Keratinocyte (primary cell): ENCODE results near the gene ADGRV1. TPM values are rescaled to one million over a fixed set of nuclear protein-coding genes. Genes with fewer than 3 reads are reported as not detected.

ENCODE experiments used
- DNase-seq: peaks from one replicate; pipeline ENCODE4 v3.0.0-alpha.2; 2011; ENCODE audit warnings: low read depth, missing footprints, low spot score
- FAIRE-seq: peaks from 2 replicates; lab custom pipeline; 2011; peaks lifted over from hg19 to GRCh38; lab: Jason Lieb, UNC
- H2AFZ ChIP-seq: 2 replicates; pipeline ENCODE4 v1.6.0; 2012; ENCODE audit warnings: low read length, control low read depth, inconsistent platforms; ENCODE audit not compliant: control insufficient read depth
- H3K27ac ChIP-seq: 2 replicates; pipeline ENCODE4 v1.5.1; 2011; ENCODE audit warnings: low read length; ENCODE audit not compliant: control insufficient read depth, insufficient read depth
- H3K27me3 ChIP-seq: 3 replicates; pipeline ENCODE4 v1.6.0; 2011; ENCODE audit warnings: low read length; ENCODE audit not compliant: control insufficient read depth, insufficient read depth; ENCODE audit errors: extremely low read depth
- H3K36me3 ChIP-seq, 2 experiments: 2 replicates in 1 of 2; 3 replicates in 1 of 2; pipeline ENCODE4 v1.5.1; 2011; ENCODE audit warnings: low read length in 2 of 2, mild to moderate bottlenecking in 1 of 2; ENCODE audit not compliant: control insufficient read depth in 2 of 2, insufficient read depth in 2 of 2; ENCODE audit errors: extremely low read depth in 1 of 2
- H3K4me1 ChIP-seq: 3 replicates; pipeline ENCODE4 v1.5.1; 2011; ENCODE audit warnings: low read length; ENCODE audit not compliant: control insufficient read depth, insufficient read depth; ENCODE audit errors: extremely low read depth
- H3K4me2 ChIP-seq: 3 replicates; pipeline ENCODE4 v1.6.0; 2011; ENCODE audit warnings: low read depth, low read length; ENCODE audit not compliant: control insufficient read depth, insufficient read depth; ENCODE audit errors: extremely low read depth
- H3K4me3 ChIP-seq, 3 experiments: fragments of 200-600 bp in 1 of 3; sonication (generic) in 1 of 3; 2 replicates in 2 of 3; 3 replicates in 1 of 3; pipeline ENCODE4 v1.5.1; 2011 to 2016; ENCODE audit warnings: low read length in 3 of 3, mild to moderate bottlenecking in 3 of 3, control low read depth in 2 of 3, inconsistent platforms in 1 of 3, low read depth in 1 of 3, mixed read lengths in 1 of 3, mixed run types in 1 of 3, moderate library complexity in 1 of 3; ENCODE audit not compliant: control insufficient read depth in 2 of 3, insufficient read depth in 2 of 3; ENCODE audit errors: extremely low read depth in 1 of 3
- H3K79me2 ChIP-seq: 2 replicates; pipeline ENCODE4 v1.6.0; 2012; ENCODE audit warnings: low read length; ENCODE audit not compliant: control insufficient read depth, insufficient read depth
- H3K9ac ChIP-seq: 3 replicates; pipeline ENCODE4 v1.6.0; 2011; ENCODE audit warnings: low read length; ENCODE audit not compliant: control insufficient read depth, insufficient read depth; ENCODE audit errors: extremely low read depth
- H3K9me1 ChIP-seq: 3 replicates; pipeline ENCODE4 v1.6.0; 2011; ENCODE audit warnings: low read length; ENCODE audit not compliant: control insufficient read depth, insufficient read depth; ENCODE audit errors: extremely low read depth
- H3K9me3 ChIP-seq: 2 replicates; pipeline ENCODE4 v1.5.1; 2012; ENCODE audit warnings: low read depth, low read length; ENCODE audit not compliant: control insufficient read depth
- H4K20me1 ChIP-seq: 3 replicates; pipeline ENCODE4 v1.6.0; 2011; ENCODE audit warnings: low read length; ENCODE audit not compliant: control insufficient read depth, insufficient read depth; ENCODE audit errors: extremely low read depth
- EZH2 ChIP-seq: IDR thresholded peaks from one replicate; pipeline ENCODE4 v1.6.1; 2012; ENCODE audit warnings: inconsistent platforms, mild to moderate bottlenecking, low read length, moderate library complexity
- dilution Hi-C: fragments of 300-500 bp; cut with MboI; formaldehyde crosslinking; loops from one replicate; pipeline ENCODE4 v1.7.0; 2020; ENCODE audit warnings: low sequenced_read_pairs; ENCODE audit not compliant: extremely low pct_ligation_motif_present
- polyA plus RNA-seq, 5 experiments: library from polyadenylated mRNA; depleted of rRNA in 3 of 5; stranded (reverse) in 3 of 5; stranded (forward) in 1 of 5; unstranded in 1 of 5; fragments of >200 nt; gene quantifications; 1 replicate in 1 of 5; 2 replicates in 3 of 5; 3 replicates in 1 of 5; pipeline versions ENCODE4 v1.2.1 to v1.2.3, GENCODE V29; 2011 to 2012; ENCODE audit warnings: missing spikeins in 2 of 5, low read depth in 1 of 5, low replicate concordance in 1 of 5
- TF ChIP-seq, protein P1 (sequence below), 3 experiments: IDR thresholded peaks in 1 of 3; conservative IDR thresholded peaks in 1 of 3; optimal IDR thresholded peaks in 1 of 3; 2 replicates in 2 of 3; 3 replicates in 1 of 3; pipeline versions ENCODE3 to v1.5.1; 2011; ENCODE audit warnings: low read length in 3 of 3, mild to moderate bottlenecking in 3 of 3, moderate library complexity in 2 of 3, control low read depth in 1 of 3, inconsistent platforms in 1 of 3; ENCODE audit not compliant: insufficient read depth in 2 of 3; ENCODE audit errors: extremely low read depth in 1 of 3

ADGRV1 gene
- polyA plus RNA-seq, 1 donor (not counting 4 experiments of a cell fraction or from before 2014, with no cell fraction given) = 0.05 TPM

DNA sequence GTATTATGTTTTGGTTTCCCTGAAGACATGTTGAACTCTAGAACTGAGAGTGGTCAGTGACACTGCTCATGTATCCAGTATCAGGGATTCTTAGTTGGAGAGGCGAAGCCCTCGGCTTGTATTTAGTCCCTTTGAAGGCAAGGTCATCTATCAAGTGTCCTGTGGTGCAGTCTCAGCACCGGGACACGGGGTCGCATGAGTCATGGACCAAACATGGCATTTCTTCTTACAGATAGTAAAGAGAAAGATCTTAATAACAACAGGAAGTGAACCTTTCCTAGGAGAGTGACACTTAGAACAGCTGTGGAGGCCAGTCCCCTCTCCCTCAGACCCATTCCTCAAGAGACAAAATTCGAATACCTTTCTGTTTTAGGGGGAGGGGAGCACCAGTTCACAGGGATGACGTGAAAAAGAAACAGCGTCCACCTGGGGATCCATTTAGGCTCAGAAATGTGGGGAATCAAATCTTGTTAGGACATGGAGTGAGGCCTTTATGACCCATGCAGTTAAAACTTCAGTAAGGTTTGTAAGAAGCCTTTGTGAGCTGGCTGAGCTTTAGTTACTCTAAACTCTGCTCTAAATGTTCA lies 86.5 kb downstream of the ADGRV1 start:
- no peaks in the 10 kb centered on the region for H3K9me3 ChIP-seq
- no peaks in the 10 kb centered on the region for H3K4me1 ChIP-seq
- no peaks in the 10 kb centered on the region for H3K36me3 ChIP-seq
- no peak overlapping the region for H3K27ac ChIP-seq
- DNase-seq (no peak), FAIRE-seq (no peak)
- H4K20me1 ChIP-seq = no peaks in the 10 kb centered on the region
- dilution Hi-C loops = no loop called here
- no peak overlapping the region for H3K4me2 ChIP-seq
- no peak overlapping the region for H2AFZ ChIP-seq
- no peak overlapping the region for H3K9ac ChIP-seq
- no peak for TF ChIP-seq EZH2
- TF ChIP-seq, protein P1, sequence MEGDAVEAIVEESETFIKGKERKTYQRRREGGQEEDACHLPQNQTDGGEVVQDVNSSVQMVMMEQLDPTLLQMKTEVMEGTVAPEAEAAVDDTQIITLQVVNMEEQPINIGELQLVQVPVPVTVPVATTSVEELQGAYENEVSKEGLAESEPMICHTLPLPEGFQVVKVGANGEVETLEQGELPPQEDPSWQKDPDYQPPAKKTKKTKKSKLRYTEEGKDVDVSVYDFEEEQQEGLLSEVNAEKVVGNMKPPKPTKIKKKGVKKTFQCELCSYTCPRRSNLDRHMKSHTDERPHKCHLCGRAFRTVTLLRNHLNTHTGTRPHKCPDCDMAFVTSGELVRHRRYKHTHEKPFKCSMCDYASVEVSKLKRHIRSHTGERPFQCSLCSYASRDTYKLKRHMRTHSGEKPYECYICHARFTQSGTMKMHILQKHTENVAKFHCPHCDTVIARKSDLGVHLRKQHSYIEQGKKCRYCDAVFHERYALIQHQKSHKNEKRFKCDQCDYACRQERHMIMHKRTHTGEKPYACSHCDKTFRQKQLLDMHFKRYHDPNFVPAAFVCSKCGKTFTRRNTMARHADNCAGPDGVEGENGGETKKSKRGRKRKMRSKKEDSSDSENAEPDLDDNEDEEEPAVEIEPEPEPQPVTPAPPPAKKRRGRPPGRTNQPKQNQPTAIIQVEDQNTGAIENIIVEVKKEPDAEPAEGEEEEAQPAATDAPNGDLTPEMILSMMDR (optimal IDR thresholded peaks at IDR 0.05 in 1 of 3, IDR thresholded peaks at IDR 0.05 in 1 of 3, conservative IDR thresholded peaks at IDR 0.05 in 1 of 3; ENCODE audit: extremely low read depth in 1 of 3, insufficient read depth in 2 of 3, low read length in 3 of 3) = no peak
- H3K79me2 ChIP-seq = no peaks in the 10 kb centered on the region
- no peaks in the 10 kb centered on the region for H3K27me3 ChIP-seq
- no peak overlapping the region for H3K4me3 ChIP-seq
- H3K9me1 ChIP-seq = no peaks in the 10 kb centered on the region

DNA sequence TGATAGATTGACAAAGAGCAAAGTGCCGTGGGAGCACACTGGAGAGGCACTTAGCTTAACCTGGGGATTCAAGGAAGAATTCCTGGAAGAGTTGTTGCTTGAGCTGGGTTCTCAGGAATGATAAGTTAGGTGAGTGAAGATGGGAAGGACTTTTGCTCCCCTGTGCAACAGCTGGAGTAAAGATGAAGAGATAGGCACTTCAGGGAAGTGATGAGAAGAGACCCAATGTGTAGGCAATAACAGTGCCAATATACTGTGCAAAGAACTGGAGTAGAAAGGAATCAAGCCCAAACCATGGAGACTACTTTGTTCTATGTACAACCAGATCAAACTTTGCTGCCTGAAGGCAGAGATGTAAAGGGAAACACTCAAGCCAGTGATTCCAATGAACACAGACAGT lies 92.2 kb downstream of the ADGRV1 start:
- H3K4me2 ChIP-seq = no peak overlapping the region
- no peaks in the 10 kb centered on the region for H3K9me1 ChIP-seq
- H4K20me1 ChIP-seq = no peaks in the 10 kb centered on the region
- no peak overlapping the region for H3K27ac ChIP-seq
- H3K36me3 ChIP-seq = no peaks in the 10 kb centered on the region
- TF ChIP-seq EZH2 = no peak
- TF ChIP-seq, protein P1 (optimal IDR thresholded peaks at IDR 0.05 in 1 of 3, IDR thresholded peaks at IDR 0.05 in 1 of 3, conservative IDR thresholded peaks at IDR 0.05 in 1 of 3; ENCODE audit: extremely low read depth in 1 of 3, insufficient read depth in 2 of 3, low read length in 3 of 3) = no peak
- DNase-seq = no peak
- no peaks in the 10 kb centered on the region for H3K9me3 ChIP-seq
- H3K9ac ChIP-seq = no peak overlapping the region
- no peak overlapping the region for H2AFZ ChIP-seq
- dilution Hi-C loops = no loop called here
- no peaks in the 10 kb centered on the region for H3K79me2 ChIP-seq
- FAIRE-seq = no peak
- no peaks in the 10 kb centered on the region for H3K4me1 ChIP-seq
- H3K4me3 ChIP-seq = no peak overlapping the region
- no peaks in the 10 kb centered on the region for H3K27me3 ChIP-seq
